H9 (cell line): Measurements from ENCODE around the gene KIF5C. TPM values are rescaled to one million over a fixed set of nuclear protein-coding genes. Genes with fewer than 3 reads are reported as not detected.
A peak's percentile ranks its signal among the peaks of the same experiment; 100 is the strongest.

Experiments
- DNase-seq: peaks from one replicate; pipeline ENCODE4 v3.0.0-alpha.2; 2017
- H2AFZ ChIP-seq: one replicate; pipeline ENCODE4 v1.6.1; 2013; ENCODE audit warnings: mild to moderate bottlenecking, low read length, control low read depth, moderate library complexity
- H2AK5ac ChIP-seq: 2 replicates; pipeline ENCODE4 v1.6.1; 2013; ENCODE audit warnings: low read length, control low read depth, mixed read lengths; ENCODE audit not compliant: insufficient read length
- H2BK120ac ChIP-seq: one replicate; pipeline ENCODE4 v1.6.1; 2013; ENCODE audit warnings: low read depth, mild to moderate bottlenecking, low read length, control low read depth, inconsistent platforms; ENCODE audit not compliant: poor library complexity, severe bottlenecking
- H2BK12ac ChIP-seq: 2 replicates; pipeline ENCODE4 v1.6.1; 2013; ENCODE audit warnings: low read length, control low read depth, mixed read lengths, low read depth; ENCODE audit not compliant: insufficient read length
- H2BK15ac ChIP-seq: 2 replicates; pipeline ENCODE4 v1.6.1; 2013; ENCODE audit warnings: low read depth, low read length, control low read depth
- H2BK20ac ChIP-seq: one replicate; pipeline ENCODE4 v1.6.1; 2013; ENCODE audit warnings: low read depth, mild to moderate bottlenecking, low read length, control low read depth, inconsistent platforms; ENCODE audit not compliant: poor library complexity, severe bottlenecking
- H2BK5ac ChIP-seq: 2 replicates; pipeline ENCODE4 v1.6.1; 2013; ENCODE audit warnings: low read length, control low read depth, mixed read lengths; ENCODE audit not compliant: insufficient read length
- H3K14ac ChIP-seq: 2 replicates; pipeline ENCODE4 v1.6.1; 2013; ENCODE audit warnings: low read length, control low read depth; ENCODE audit not compliant: insufficient read depth
- H3K18ac ChIP-seq: 2 replicates; pipeline ENCODE4 v1.6.1; 2013; ENCODE audit warnings: low read depth, mild to moderate bottlenecking, mixed read lengths, low read length, control low read depth; ENCODE audit not compliant: insufficient read length
- H3K23ac ChIP-seq: 2 replicates; pipeline ENCODE4 v1.6.1; 2013; ENCODE audit warnings: low read length, control low read depth, mixed read lengths, low read depth; ENCODE audit not compliant: insufficient read length
- H3K23me2 ChIP-seq: 2 replicates; pipeline ENCODE4 v1.6.1; 2013; ENCODE audit warnings: low read depth, mild to moderate bottlenecking, mixed read lengths, low read length, control low read depth; ENCODE audit not compliant: insufficient read length, poor library complexity, severe bottlenecking
- H3K27ac ChIP-seq: 2 replicates; pipeline ENCODE4 v1.5.1; 2013; ENCODE audit warnings: low read length, control low read depth, mixed read lengths, low read depth; ENCODE audit not compliant: insufficient read length
- H3K27me3 ChIP-seq: 2 replicates; pipeline ENCODE4 v1.6.1; 2013; ENCODE audit warnings: low read length, control low read depth, inconsistent platforms; ENCODE audit not compliant: insufficient read depth
- H3K4ac ChIP-seq: 2 replicates; pipeline ENCODE4 v1.6.1; 2013; ENCODE audit warnings: low read depth, mild to moderate bottlenecking, control low read depth, inconsistent platforms, low read length, moderate library complexity
- H3K4me1 ChIP-seq: 2 replicates; pipeline ENCODE4 v1.6.1; 2013; ENCODE audit warnings: low read length, control low read depth, inconsistent platforms; ENCODE audit not compliant: insufficient read depth
- H3K4me2 ChIP-seq: 2 replicates; pipeline ENCODE4 v1.6.1; 2013; ENCODE audit warnings: low read length, control low read depth, mixed read lengths; ENCODE audit not compliant: insufficient read length, insufficient read depth
- H3K56ac ChIP-seq: 2 replicates; pipeline ENCODE4 v1.6.1; 2013; ENCODE audit warnings: low read depth, mild to moderate bottlenecking, mixed read lengths, low read length, control low read depth; ENCODE audit not compliant: insufficient read length
- H3K79me1 ChIP-seq: 2 replicates; pipeline ENCODE4 v1.6.1; 2013; ENCODE audit warnings: low read depth, mild to moderate bottlenecking, moderate library complexity, low read length, control low read depth, inconsistent platforms; ENCODE audit not compliant: insufficient read depth, poor library complexity, severe bottlenecking
- H3K79me2 ChIP-seq: 2 replicates; pipeline ENCODE4 v1.6.1; 2013; ENCODE audit warnings: low read length, control low read depth, inconsistent platforms; ENCODE audit not compliant: insufficient read depth
- H3K9ac ChIP-seq: 2 replicates; pipeline ENCODE4 v1.6.1; 2013; ENCODE audit warnings: low read length, control low read depth, mixed read lengths; ENCODE audit not compliant: insufficient read length; ENCODE audit errors: extremely low read depth
- H3K9me3 ChIP-seq: one replicate; pipeline ENCODE4 v1.6.1; 2013; ENCODE audit warnings: low read depth, low read length, inconsistent platforms; ENCODE audit not compliant: control insufficient read depth
- H3T11ph ChIP-seq: one replicate; pipeline ENCODE4 v1.6.1; 2013; ENCODE audit warnings: mild to moderate bottlenecking, low read length, control low read depth, inconsistent platforms
- H4K20me1 ChIP-seq: one replicate; pipeline ENCODE4 v1.6.1; 2013; ENCODE audit not compliant: control insufficient read depth, insufficient read length, insufficient read depth
- H4K5ac ChIP-seq: 2 replicates; pipeline ENCODE4 v1.6.1; 2013; ENCODE audit warnings: low read depth, mild to moderate bottlenecking, mixed read lengths, low read length, control low read depth; ENCODE audit not compliant: insufficient read length
- H4K8ac ChIP-seq: replicated peaks from 2 replicates; pipeline ENCODE4 v1.6.1; 2013; ENCODE audit warnings: low read length, control low read depth, mixed read lengths, low read depth; ENCODE audit not compliant: insufficient read length
- H4K91ac ChIP-seq: 2 replicates; pipeline ENCODE4 v1.6.1; 2013; ENCODE audit warnings: low read depth, mild to moderate bottlenecking, moderate library complexity, mixed read lengths, low read length, control low read depth; ENCODE audit not compliant: insufficient read length
- H3K27ac Mint-ChIP-seq, 3 experiments: 2 replicates in 2 of 3; 3 replicates in 1 of 3; pipeline ENCODE4 v1.8.0; 2020 to 2021; ENCODE audit warnings: mixed read lengths in 3 of 3, mild to moderate bottlenecking in 1 of 3, moderate library complexity in 1 of 3
- H3K27me3 Mint-ChIP-seq: 2 replicates; pipeline ENCODE4 v1.8.0; 2021; ENCODE audit warnings: low read depth, mild to moderate bottlenecking, moderate library complexity, mixed read lengths
- H3K36me3 Mint-ChIP-seq, 3 experiments: 2 replicates in 2 of 3; 3 replicates in 1 of 3; pipeline ENCODE4 v1.8.0; 2020 to 2021; ENCODE audit warnings: low read depth in 3 of 3, mixed read lengths in 3 of 3; ENCODE audit not compliant: insufficient read depth in 1 of 3
- H3K4me1 Mint-ChIP-seq, 2 experiments: 2 replicates each; pipeline ENCODE4 v1.8.0; 2020; ENCODE audit warnings: mixed read lengths in 2 of 2
- H3K4me3 Mint-ChIP-seq, 2 experiments: 2 replicates in 1 of 2; 3 replicates in 1 of 2; pipeline ENCODE4 v1.8.0; 2020 to 2021; ENCODE audit warnings: mild to moderate bottlenecking in 2 of 2, mixed read lengths in 2 of 2, moderate library complexity in 1 of 2
- H3K9me3 Mint-ChIP-seq, 2 experiments: 2 replicates in 1 of 2; 3 replicates in 1 of 2; pipeline ENCODE4 v1.8.0; 2020; ENCODE audit warnings: mild to moderate bottlenecking in 2 of 2, mixed read lengths in 2 of 2, moderate library complexity in 1 of 2
- CTCF ChIP-seq: fragments of 200-600 bp; sonication (generic); conservative IDR thresholded peaks from 3 replicates; pipeline ENCODE4 v1.8.0; 2021; ENCODE audit warnings: antibody characterized with exemption, mild to moderate bottlenecking
- WGBS: extraction: QIAGEN DNeasy Blood & Tissue Kit; methylation state at CpG from one replicate; pipeline ENCODE4 v1.1.7; 2013; ENCODE audit warnings: missing lambda C conversion rate, low lambda C conversion rate, mixed read lengths; ENCODE audit not compliant: insufficient read length; ENCODE audit errors: extremely low coverage; 5-methylcytosine and 5-hydroxymethylcytosine counted together
- total RNA-seq: library from RNA; stranded (reverse); gene quantifications from 2 replicates; pipeline ENCODE4 v1.2.1, GENCODE V29; 2021

The KIF5C gene
- total RNA-seq, 1 experiment from 2014 or later, result 52.9 TPM

- peaks cover 49 to 50% of the 10 kb centered on the region in 2 experiments for H3K4me1 Mint-ChIP-seq
- Histone ChIP-seq H3K79me1 (no peaks in the 10 kb centered on the region), H4K5ac (no peak overlapping the region), H2BK5ac (no peak overlapping the region), H3K9me3 (peaks cover 13% of the 10 kb centered on the region), H2BK12ac (no peak overlapping the region), H2BK15ac (no peak overlapping the region), H3K4me2 (peak overlapping the region; percentile 80), H3K79me2 (no peaks in the 10 kb centered on the region), H2BK20ac (no peak overlapping the region), H3K18ac (no peak overlapping the region), H3K56ac (no peak overlapping the region), H2BK120ac (no peak overlapping the region), H3K27me3 (no peaks in the 10 kb centered on the region), H2AK5ac (no peak overlapping the region), H3K23ac (no peak overlapping the region), H3K4ac (no peak overlapping the region), H2AFZ (no peak overlapping the region), H3K9ac (no peak overlapping the region), H3K27ac (no peak overlapping the region), H3T11ph (no peak overlapping the region), H4K8ac (no peak overlapping the region), H3K4me1 (peaks cover 16% of the 10 kb centered on the region), H3K14ac (no peak overlapping the region), H3K23me2 (peaks cover 3% of the 10 kb centered on the region), H4K91ac (no peak overlapping the region), H4K20me1 (no peaks in the 10 kb centered on the region)
- TF ChIP-seq CTCF, result no peak
- peaks cover 55 to 70% (median 59%) of the 10 kb centered on the region in 3 experiments for H3K36me3 Mint-ChIP-seq
- no CpG with 5 or more reads among the region's 4 CpGs for WGBS
- no peaks in the 10 kb centered on the region for H3K27me3 Mint-ChIP-seq
- peak overlapping the region; percentile 48 to 73; a peak in 3 of 5 replicates for H3K4me3 Mint-ChIP-seq
- H3K27ac Mint-ChIP-seq, result peak overlapping the region in 2 of 3 experiments; percentile 92 to 95; a peak in 5 of 7 replicates
- DNase-seq, result no peak
- peaks cover 6 to 25% of the 10 kb centered on the region in 2 experiments for H3K9me3 Mint-ChIP-seq
These were observed 123.8 kb downstream of the KIF5C start for GRCh38 chr2:148998831-148999200.
